HepG2 (cell line): ENCODE data around the gene MOK. TPM values are rescaled to one million over a fixed set of nuclear protein-coding genes. Genes with fewer than 3 reads are reported as not detected.

ENCODE experiments used
- ATAC-seq: fragments of 200-7000 bp; cut with Tn5 transposase; 3 replicates; pipeline ENCODE4 v1.9.1; 2020; ENCODE audit warnings: mild to moderate bottlenecking, moderate library complexity
- BruUV-seq: library from RNA; stranded (reverse); fragments of 400-500 nt; replicated peaks from 2 replicates; lab custom pipeline; 2021; lab: Mats Ljungman, UMichigan
- CTCF ChIA-PET: fragments of 300-600 bp; formaldehyde crosslinking; extraction: SDS; loops from one replicate; lab custom pipeline; 2021; ENCODE audit warnings: low total read pairs, inconsistent platforms, low intra/inter-chr PET ratio; lab: Yijun Ruan, JAX
- POLR2A ChIA-PET: fragments of 350-600 bp; sonication (Branson Sonifier 250); formaldehyde crosslinking; loops from one replicate; lab custom pipeline; 2020; ENCODE audit warnings: antibody characterized with exemption, inconsistent platforms; lab: Yijun Ruan, JAX
- DNase-seq: peaks from one replicate; pipeline ENCODE4 v3.0.0-alpha.2; 2015; ENCODE audit warnings: low spot score
- FAIRE-seq: peaks from 3 replicates; lab custom pipeline; 2011; peaks lifted over from hg19 to GRCh38; lab: Jason Lieb, UNC
- H2AFZ ChIP-seq: one replicate; pipeline ENCODE4 v1.6.1; 2011; ENCODE audit warnings: low read length, inconsistent platforms
- H3K27ac ChIP-seq: fragments of 300-600 bp; 3 replicates; pipeline ENCODE4 v1.8.0; 2011; ENCODE audit warnings: mixed run types, mild to moderate bottlenecking, mixed read lengths, low read length, inconsistent platforms; ENCODE audit not compliant: insufficient read depth; ENCODE audit errors: extremely low read length
- H3K27me3 ChIP-seq, 2 experiments: fragments of 200-600 bp in 1 of 2; 2 replicates in 1 of 2; 3 replicates in 1 of 2; pipeline versions ENCODE4 v1.6.0 to v1.8.0; 2011; ENCODE audit warnings: low read length in 2 of 2, mild to moderate bottlenecking in 2 of 2, moderate library complexity in 2 of 2, inconsistent platforms in 1 of 2; ENCODE audit not compliant: insufficient read depth in 2 of 2, control insufficient read depth in 1 of 2
- H3K36me3 ChIP-seq, 2 experiments: fragments of 200-600 bp in 1 of 2; replicated peaks in 1 of 2; 2 replicates in 1 of 2; 3 replicates in 1 of 2; pipeline versions ENCODE4 v1.5.1 to v1.8.0; 2011; ENCODE audit warnings: low read length in 2 of 2, inconsistent platforms in 1 of 2; ENCODE audit not compliant: insufficient read depth in 2 of 2, control insufficient read depth in 1 of 2
- H3K4me1 ChIP-seq: 2 replicates; pipeline ENCODE4 v1.5.1; 2012; ENCODE audit warnings: low read length, inconsistent platforms; ENCODE audit not compliant: insufficient read depth
- H3K4me2 ChIP-seq: 2 replicates; pipeline ENCODE4 v1.6.0; 2011; ENCODE audit warnings: low read depth, low read length, inconsistent platforms
- H3K4me3 ChIP-seq, 3 experiments: fragments of 200-600 bp in 1 of 3; sonication (generic), shearing (Covaris generic) in 1 of 3; replicated peaks in 1 of 3; 2 replicates each; pipeline ENCODE4 v1.5.1; 2011 to 2016; ENCODE audit warnings: low read length in 3 of 3, inconsistent platforms in 2 of 3, low read depth in 2 of 3, mild to moderate bottlenecking in 2 of 3, control low read depth in 1 of 3, mixed read lengths in 1 of 3; ENCODE audit not compliant: insufficient read depth in 1 of 3
- H3K79me2 ChIP-seq: one replicate; pipeline ENCODE4 v1.6.1; 2011; ENCODE audit warnings: low read length, inconsistent platforms; ENCODE audit not compliant: insufficient read depth
- H3K9ac ChIP-seq: 2 replicates; pipeline ENCODE4 v1.6.0; 2011; ENCODE audit warnings: mild to moderate bottlenecking, low read depth, low read length, inconsistent platforms; ENCODE audit not compliant: insufficient read depth
- H3K9me3 ChIP-seq: 2 replicates; pipeline ENCODE4 v1.5.1; 2012; ENCODE audit warnings: mild to moderate bottlenecking, low read length
- H4K20me1 ChIP-seq: 2 replicates; pipeline ENCODE4 v1.6.0; 2011; ENCODE audit warnings: inconsistent platforms, mild to moderate bottlenecking, low read length, moderate library complexity; ENCODE audit not compliant: insufficient read depth
- BRD4 ChIP-seq: sonication (generic); formaldehyde crosslinking; IDR thresholded peaks from 2 replicates; pipeline ENCODE4 v1.4.0; 2020; ENCODE audit warnings: missing genetic modification reagents
- CC2D1A ChIP-seq: sonication (generic); formaldehyde crosslinking; IDR thresholded peaks from 2 replicates; pipeline ENCODE4 v1.8.1; 2023; ENCODE audit warnings: mild to moderate bottlenecking, missing genetic modification reagents
- CENPBD1 ChIP-seq: sonication (generic); formaldehyde crosslinking; IDR thresholded peaks from 2 replicates; pipeline ENCODE4 v1.8.0; 2022; ENCODE audit warnings: missing genetic modification reagents, low read depth, mild to moderate bottlenecking, borderline replicate concordance
- DPF2 ChIP-seq: sonication (generic); formaldehyde crosslinking; IDR thresholded peaks from 2 replicates; pipeline ENCODE4 v1.4.0; 2020; ENCODE audit warnings: mild to moderate bottlenecking, low read depth, missing genetic modification reagents, borderline replicate concordance
- HNRNPUL1 ChIP-seq: fragments of 200-400 bp; formaldehyde crosslinking; IDR thresholded peaks from 2 replicates; pipeline ENCODE4 v1.6.1; 2017; ENCODE audit warnings: low read depth, mild to moderate bottlenecking, low read length, moderate library complexity
- KMT2A ChIP-seq: sonication (generic); formaldehyde crosslinking; IDR thresholded peaks from 2 replicates; pipeline ENCODE4 v1.4.0; 2020; ENCODE audit warnings: missing genetic modification reagents
- PCBP1 ChIP-seq: fragments of 200-400 bp; formaldehyde crosslinking; IDR thresholded peaks from 2 replicates; pipeline ENCODE4 v1.6.1; 2017; ENCODE audit warnings: mild to moderate bottlenecking, low read depth, low read length, borderline replicate concordance
- RBAK ChIP-seq: sonication (generic); formaldehyde crosslinking; IDR thresholded peaks from 2 replicates; pipeline ENCODE4 v1.5.1; 2020; ENCODE audit warnings: mild to moderate bottlenecking, missing genetic modification reagents
- SMC3 ChIP-seq: IDR thresholded peaks from 2 replicates; pipeline ENCODE4 v1.6.1; 2011; ENCODE audit warnings: low read length, improper control_type of control experiment
- ZFP90 ChIP-seq: sonication (generic); formaldehyde crosslinking; IDR thresholded peaks from 2 replicates; pipeline ENCODE4 v1.8.0; 2022; ENCODE audit warnings: missing genetic modification reagents, mild to moderate bottlenecking, inconsistent platforms, borderline replicate concordance
- ZNF224 ChIP-seq: sonication (generic); formaldehyde crosslinking; IDR thresholded peaks from 2 replicates; pipeline ENCODE4 v1.5.0; 2020; ENCODE audit warnings: mild to moderate bottlenecking, missing genetic modification reagents
- ZNF260 ChIP-seq: sonication (generic); formaldehyde crosslinking; IDR thresholded peaks from 2 replicates; pipeline ENCODE4 v1.4.0; 2020; ENCODE audit warnings: missing genetic modification reagents, low read depth, mild to moderate bottlenecking, borderline replicate concordance
- ZNF776 ChIP-seq: sonication (generic); formaldehyde crosslinking; IDR thresholded peaks from 2 replicates; pipeline ENCODE4 v1.4.0; 2020; ENCODE audit warnings: mild to moderate bottlenecking, missing genetic modification reagents
- WGBS: methylation state at CpG from one replicate; pipeline ENCODE4 v1.1.6; 2017; ENCODE audit warnings: low lambda C conversion rate; 5-methylcytosine and 5-hydroxymethylcytosine counted together
- in situ Hi-C: cut with HindIII; loops from 2 replicates; pipeline ENCODE4 v1.10.0; 2017; ENCODE audit warnings: low pct_unique_long_range_greater_than_20kb; ENCODE audit not compliant: extremely low pct_ligation_motif_present
- intact Hi-C: fragments of 100-400 bp; cut with micrococcal nuclease; formaldehyde crosslinking; loops from one replicate; pipeline ENCODE4 v1.10.0; 2022; ENCODE audit not compliant: unreplicated experiment
- polyA plus RNA-seq, 8 experiments: library from polyadenylated mRNA; depleted of rRNA in 3 of 8; stranded (reverse) in 7 of 8; unstranded in 1 of 8; fragments of >200 nt; fragmentation: Illumina TruSeq in 4 of 8; extraction: Trizol in 4 of 8; gene quantifications; 2 replicates each; pipeline versions ENCODE4 v1.2.1 to v1.2.3, GENCODE V29; 2011 to 2016; ENCODE audit warnings: low read depth in 4 of 8, missing spikeins in 1 of 8, mixed read lengths in 1 of 8; ENCODE audit not compliant: insufficient read depth in 1 of 8
- total RNA-seq, 5 experiments: library from RNA; depleted of rRNA; stranded (reverse); fragments of >200 nt; fragmentation: Illumina TruSeq; extraction: Trizol; gene quantifications; 2 replicates each; pipeline ENCODE4 v1.2.3, GENCODE V29; 2016; ENCODE audit warnings: low read depth in 1 of 5
- TF ChIP-seq, protein P1 (sequence below): sonication (generic); formaldehyde crosslinking; IDR thresholded peaks from 2 replicates; pipeline ENCODE4 v1.8.0; 2022; ENCODE audit warnings: mild to moderate bottlenecking, missing genetic modification reagents

The MOK gene
- total and polyA plus RNA-seq, 2 of the 13 experiments (the other 11 are each of a cell fraction or from before 2014, with no cell fraction given), result 15.3 to 16.9 TPM

GRCh38 chr14:102248121-102248520, 56.8 kb downstream of the MOK start:
- intact Hi-C loops, result no loop called here
- 85% methylated on average over 8 of the region's 8 CpGs for WGBS
- DNase-seq (no peak), FAIRE-seq (no peak), ATAC-seq (no peak)
- Histone ChIP-seq H3K27me3 (no peaks in the 10 kb centered on the region), H3K4me1 (peaks cover 8% of the 10 kb centered on the region), H4K20me1 (no peaks in the 10 kb centered on the region), H2AFZ (no peak overlapping the region), H3K9ac (no peak overlapping the region), H3K27ac (no peak overlapping the region), H3K9me3 (no peaks in the 10 kb centered on the region), H3K4me2 (no peak overlapping the region), H3K79me2 (no peaks in the 10 kb centered on the region), H3K36me3 (no peaks in the 10 kb centered on the region), H3K4me3 (no peak overlapping the region)
- in situ Hi-C loops, result no loop called here
- TF ChIP-seq DPF2 (CRISPR knock-in tag) (no peak), ZFP90 (CRISPR knock-in tag) (no peak), ZNF224 (CRISPR knock-in tag) (no peak), PCBP1 (no peak), HNRNPUL1 (no peak), ZNF260 (CRISPR knock-in tag) (no peak), SMC3 (no peak), RBAK (no peak), CC2D1A (no peak), CENPBD1 (CRISPR knock-in tag) (no peak), ZNF776 (CRISPR knock-in tag) (no peak), KMT2A (CRISPR knock-in tag) (no peak), BRD4 (CRISPR knock-in tag) (no peak)
- TF ChIP-seq, protein P1, sequence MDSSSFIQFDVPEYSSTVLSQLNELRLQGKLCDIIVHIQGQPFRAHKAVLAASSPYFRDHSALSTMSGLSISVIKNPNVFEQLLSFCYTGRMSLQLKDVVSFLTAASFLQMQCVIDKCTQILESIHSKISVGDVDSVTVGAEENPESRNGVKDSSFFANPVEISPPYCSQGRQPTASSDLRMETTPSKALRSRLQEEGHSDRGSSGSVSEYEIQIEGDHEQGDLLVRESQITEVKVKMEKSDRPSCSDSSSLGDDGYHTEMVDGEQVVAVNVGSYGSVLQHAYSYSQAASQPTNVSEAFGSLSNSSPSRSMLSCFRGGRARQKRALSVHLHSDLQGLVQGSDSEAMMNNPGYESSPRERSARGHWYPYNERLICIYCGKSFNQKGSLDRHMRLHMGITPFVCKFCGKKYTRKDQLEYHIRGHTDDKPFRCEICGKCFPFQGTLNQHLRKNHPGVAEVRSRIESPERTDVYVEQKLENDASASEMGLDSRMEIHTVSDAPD, result no peak
- BruUV-seq, result no TSS peak
- ChIA-PET CTCF (no interaction called here), POLR2A (no interaction called here)
